ENCODE measurements around the gene NAALADL1. TPM values are rescaled to one million over a fixed set of nuclear protein-coding genes. Genes with fewer than 3 reads are reported as not detected.
"Not testable (repeated sequence)": the region's sequence is repeated elsewhere in the genome, so short reads cannot be mapped to it uniquely, and the experiment has no call there.

The NAALADL1 gene
- total and polyA plus RNA-seq, 2 of the 4 experiments (the other 2 are of a cell fraction): 3.8 to 5.8 TPM

GRCh38 chr11:65008016-65008415 lies 50.3 kb downstream of the NAALADL1 start:
- Histone ChIP-seq H3K9me3 (ENCODE audit: control insufficient read depth, insufficient read depth, low read length) (no peaks in the 10 kb centered on the region), H2BK120ac (ENCODE audit: low read depth, low read length) (peak overlapping the region; percentile 85), H3K27me3 (ENCODE audit: control insufficient read depth, insufficient read depth, low read length) (no peaks in the 10 kb centered on the region), H3K27ac (ENCODE audit: insufficient read depth, low read length) (peak overlapping the region; percentile 53; the same call in 1 of the 2 replicates), H2BK5ac (ENCODE audit: low read depth, low read length, poor library complexity, severe bottlenecking) (peak overlapping the region; percentile 80), H3K18ac (ENCODE audit: low read depth, low read length) (no peak overlapping the region), H3K14ac (replicated peaks; ENCODE audit: low read depth, low read length) (peak overlapping the region; percentile 66; the same call in 1 of the 2 replicates), H3K4me3 (ENCODE audit: insufficient read depth, low read depth, low read length) (no peak overlapping the region), H3K9ac (ENCODE audit: low read depth, low read length) (no peak overlapping the region), H2AFZ (replicated peaks; ENCODE audit: low read length, poor library complexity) (peak overlapping the region; percentile 76), H2AK9ac (replicated peaks; ENCODE audit: low read depth, low read length, poor library complexity) (peak overlapping the region; percentile 84), H3K79me1 (ENCODE audit: low read depth in 1 of 2, low read length in 2 of 2) (peaks cover 0 to 3% of the 10 kb centered on the region in 2 experiments; a peak in 2 of 4 replicates), H3K4me1 (ENCODE audit: control insufficient read depth, insufficient read depth, low read length) (peaks cover 5% of the 10 kb centered on the region; the same call in 1 of the 2 replicates), H3K36me3 (ENCODE audit: control insufficient read depth, insufficient read depth, low read length) (no peaks in the 10 kb centered on the region), H4K8ac (ENCODE audit: low read depth in 2 of 2, low read length in 2 of 2) (peak overlapping the region; percentile 12 to 84; a peak in 2 of 4 replicates), H2AK5ac (ENCODE audit: low read depth, low read length) (peak overlapping the region; percentile 97), H3K56ac (ENCODE audit: extremely low read depth, insufficient read depth, low read length) (peak overlapping the region; percentile 20; the same call in 1 of the 2 replicates), H4K20me1 (ENCODE audit: insufficient read depth, low read length) (no peaks in the 10 kb centered on the region), H3K23ac (ENCODE audit: low read depth, low read length) (peak overlapping the region; percentile 66; the same call in 1 of the 2 replicates), H4K91ac (ENCODE audit: insufficient read depth, low read depth, low read length) (peak overlapping the region; percentile 78), H3K9me1 (ENCODE audit: insufficient read depth, low read length) (peaks cover 15% of the 10 kb centered on the region), H3K4ac (ENCODE audit: low read depth, low read length) (peak overlapping the region; percentile 80), H2BK15ac (ENCODE audit: low read depth, low read length) (peak overlapping the region; percentile 98; the same call in 2 of the 3 replicates), H3K4me2 (ENCODE audit: low read depth, low read length) (no peak overlapping the region), H2BK20ac (ENCODE audit: low read depth, low read length) (peak overlapping the region; percentile 83), H4K5ac (ENCODE audit: low read depth, low read length) (no peak overlapping the region; the same call in 1 of the 2 replicates)
- ChIA-PET CTCF (no interaction called here), POLR2A (ENCODE audit: unreplicated experiment) (no interaction called here)
- in situ Hi-C loops (cut with MboI; ENCODE audit: low sequenced_read_pairs): loop anchor here (5.0 to 10.0 kb wide), 2 partner anchors 86 to 163 kb away; partner anchors contain the start of genes CDC42BPG and PPP2R5B
- DNase-seq (peak; percentile 23), ATAC-seq (ENCODE audit: low read depth) (no peak)
- dilution Hi-C loops (cut with HindIII; ENCODE audit: low sequenced_read_pairs, unreplicated experiment): no loop called here
- TF ChIP-seq CTCF (conservative IDR thresholded peaks at IDR 0.05; ENCODE audit: low read depth, low read length): no peak
- intact Hi-C loops (cut with micrococcal nuclease): no loop called here
- BruUV-seq (replicated peaks): no TSS peak
- WGBS, 2 experiments (ENCODE audit: extremely low coverage in 2 of 2, insufficient read length in 1 of 2): no CpG with 5 or more reads among the region's 7 CpGs

GRCh38 chr11:65003968-65004367 lies 54.4 kb downstream of the NAALADL1 start:
- H4K5ac ChIP-seq (ENCODE audit: low read depth, low read length); H3K4ac ChIP-seq (ENCODE audit: low read depth, low read length); POLR2A ChIA-PET (ENCODE audit: unreplicated experiment); H3K9me3 ChIP-seq (ENCODE audit: control insufficient read depth, insufficient read depth, low read length); DNase-seq; H3K4me2 ChIP-seq (ENCODE audit: low read depth, low read length); H3K27ac ChIP-seq (ENCODE audit: insufficient read depth, low read length); dilution Hi-C loops (cut with HindIII; ENCODE audit: low sequenced_read_pairs, unreplicated experiment); intact Hi-C loops (cut with micrococcal nuclease); H2BK15ac ChIP-seq (ENCODE audit: low read depth, low read length); H3K4me3 ChIP-seq (ENCODE audit: insufficient read depth, low read depth, low read length); CTCF ChIA-PET; H3K14ac ChIP-seq (replicated peaks; ENCODE audit: low read depth, low read length); H3K4me1 ChIP-seq (ENCODE audit: control insufficient read depth, insufficient read depth, low read length); H3K56ac ChIP-seq (ENCODE audit: extremely low read depth, insufficient read depth, low read length); H3K23ac ChIP-seq (ENCODE audit: low read depth, low read length); ATAC-seq (ENCODE audit: low read depth); H2AFZ ChIP-seq (replicated peaks; ENCODE audit: low read length, poor library complexity); H2AK9ac ChIP-seq (replicated peaks; ENCODE audit: low read depth, low read length, poor library complexity); H3K79me1 ChIP-seq (ENCODE audit: low read depth in 1 of 2, low read length in 2 of 2); H3K27me3 ChIP-seq (ENCODE audit: control insufficient read depth, insufficient read depth, low read length); H2BK20ac ChIP-seq (ENCODE audit: low read depth, low read length); H4K91ac ChIP-seq (ENCODE audit: insufficient read depth, low read depth, low read length); H2BK120ac ChIP-seq (ENCODE audit: low read depth, low read length); H3K36me3 ChIP-seq (ENCODE audit: control insufficient read depth, insufficient read depth, low read length); BruUV-seq (replicated peaks); H4K8ac ChIP-seq (ENCODE audit: low read depth in 2 of 2, low read length in 2 of 2); H2AK5ac ChIP-seq (ENCODE audit: low read depth, low read length); H3K9ac ChIP-seq (ENCODE audit: low read depth, low read length); H3K18ac ChIP-seq (ENCODE audit: low read depth, low read length); H4K20me1 ChIP-seq (ENCODE audit: insufficient read depth, low read length); H2BK5ac ChIP-seq (ENCODE audit: low read depth, low read length, poor library complexity, severe bottlenecking): not testable (repeated sequence)
- H3K9me1 ChIP-seq (ENCODE audit: insufficient read depth, low read length): peaks cover 11% of the 10 kb centered on the region
- WGBS, 2 experiments (ENCODE audit: extremely low coverage in 2 of 2, insufficient read length in 1 of 2): 40% methylated on average over 1 of the region's 3 CpGs; no CpG with 5 or more reads in 1 of the 2 experiments
- in situ Hi-C loops (cut with MboI; ENCODE audit: low sequenced_read_pairs): loop anchor here (10.0 kb wide), 1 partner anchor 159 kb away; the partner anchor contains the start of gene CDC42BPG
